C4-2B (cell line): ENCODE results near the gene TAF4B.
A peak's percentile ranks its signal among the peaks of the same experiment; 100 is the strongest.
"Not testable (repeated sequence)": the region's sequence is repeated elsewhere in the genome, so short reads cannot be mapped to it uniquely, and the experiment has no call there.

ENCODE experiments used
- H3K27ac ChIP-seq: fragments of 450-650 bp; 2 replicates; pipeline ENCODE4 v1.5.1; 2017
- ZFX ChIP-seq: fragments of 450-650 bp; IDR thresholded peaks from 2 replicates; pipeline ENCODE4 v1.6.1; 2017
- TF ChIP-seq, protein P1 (sequence below): fragments of 450-650 bp; conservative IDR thresholded peaks from 2 replicates; pipeline ENCODE4 v1.5.1; 2017; ENCODE audit warnings: mild to moderate bottlenecking

Gene TAF4B

DNA sequence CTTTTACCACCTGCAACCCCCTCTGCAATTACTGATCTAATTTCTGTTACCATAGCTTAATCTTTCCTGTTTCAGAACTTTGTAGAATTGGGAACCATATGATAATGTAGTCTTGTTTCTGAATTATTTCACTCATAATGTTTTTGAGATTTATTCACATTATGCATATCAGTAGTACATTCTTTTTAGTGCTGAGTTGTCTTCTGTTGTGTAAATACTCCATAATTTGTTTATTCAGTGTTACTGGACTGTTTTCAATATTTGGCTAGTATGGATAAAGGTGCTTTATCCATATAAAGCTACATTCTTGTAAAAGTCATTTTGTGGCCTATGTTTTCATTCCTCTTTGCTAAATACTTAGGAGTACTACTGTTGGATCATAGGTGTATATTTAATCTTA is 152.5 kb downstream of the TAF4B start:
- H3K27ac ChIP-seq, result no peak overlapping the region
- TF ChIP-seq ZFX, result no peak

DNA sequence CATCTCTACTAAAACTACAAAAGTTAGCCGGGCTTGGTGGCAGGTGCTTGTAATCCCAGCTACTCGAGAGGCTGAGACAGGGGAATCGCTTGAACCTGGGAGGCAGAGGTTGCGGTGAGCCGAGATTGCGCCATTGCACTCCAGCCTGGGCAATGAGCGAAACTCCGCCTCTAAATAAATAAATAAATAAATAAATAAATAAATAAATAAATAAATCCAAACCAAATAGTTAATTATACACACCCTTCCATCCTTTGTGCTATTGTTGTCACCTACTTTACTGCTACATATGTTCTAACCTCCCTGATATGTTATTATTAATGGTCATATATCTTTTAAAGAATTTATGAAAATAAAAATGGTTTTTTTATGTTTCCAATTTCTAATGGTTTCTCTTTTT is 155.3 kb downstream of the TAF4B start:
- not testable (repeated sequence) for H3K27ac ChIP-seq

DNA sequence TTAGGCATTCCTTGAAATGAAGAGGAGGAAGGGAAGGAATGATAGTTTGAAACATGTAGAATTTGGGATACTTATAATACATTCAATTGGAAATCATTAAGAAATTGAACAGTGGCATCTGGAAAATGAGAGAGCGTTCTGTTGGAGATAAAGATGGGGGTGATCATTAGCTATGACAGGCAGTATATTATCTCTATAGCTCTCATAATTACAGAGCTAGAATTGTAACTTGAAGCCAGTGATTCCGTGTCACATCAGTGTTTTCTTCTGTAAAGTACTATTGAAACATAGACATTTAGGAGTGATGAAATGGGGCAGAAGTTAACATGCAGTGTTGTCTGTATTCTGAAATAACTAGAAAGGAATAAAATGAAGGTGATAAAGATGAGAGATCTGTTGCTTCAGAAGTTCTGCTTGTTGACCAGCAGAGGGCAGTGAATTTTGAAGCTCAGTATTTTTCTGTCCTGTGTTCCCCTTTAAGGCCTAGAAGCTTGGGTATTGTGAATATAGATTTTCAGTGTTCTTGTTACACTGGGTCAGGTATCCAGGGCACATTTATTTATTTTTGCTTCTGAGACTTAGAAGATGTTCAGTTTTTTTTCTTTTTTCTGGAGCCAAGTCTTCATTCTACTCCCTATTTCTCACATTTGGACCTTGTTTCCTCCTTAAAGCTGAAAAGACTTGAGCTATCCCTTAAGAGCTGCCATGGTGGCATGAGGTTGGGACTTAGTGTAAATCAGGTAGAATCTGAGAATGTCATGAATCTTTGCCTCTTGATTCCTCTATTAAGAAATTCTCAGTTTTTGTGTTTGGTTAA is 157.4 kb downstream of the TAF4B start:
- TF ChIP-seq ZFX, result no peak
- TF ChIP-seq, protein P1, sequence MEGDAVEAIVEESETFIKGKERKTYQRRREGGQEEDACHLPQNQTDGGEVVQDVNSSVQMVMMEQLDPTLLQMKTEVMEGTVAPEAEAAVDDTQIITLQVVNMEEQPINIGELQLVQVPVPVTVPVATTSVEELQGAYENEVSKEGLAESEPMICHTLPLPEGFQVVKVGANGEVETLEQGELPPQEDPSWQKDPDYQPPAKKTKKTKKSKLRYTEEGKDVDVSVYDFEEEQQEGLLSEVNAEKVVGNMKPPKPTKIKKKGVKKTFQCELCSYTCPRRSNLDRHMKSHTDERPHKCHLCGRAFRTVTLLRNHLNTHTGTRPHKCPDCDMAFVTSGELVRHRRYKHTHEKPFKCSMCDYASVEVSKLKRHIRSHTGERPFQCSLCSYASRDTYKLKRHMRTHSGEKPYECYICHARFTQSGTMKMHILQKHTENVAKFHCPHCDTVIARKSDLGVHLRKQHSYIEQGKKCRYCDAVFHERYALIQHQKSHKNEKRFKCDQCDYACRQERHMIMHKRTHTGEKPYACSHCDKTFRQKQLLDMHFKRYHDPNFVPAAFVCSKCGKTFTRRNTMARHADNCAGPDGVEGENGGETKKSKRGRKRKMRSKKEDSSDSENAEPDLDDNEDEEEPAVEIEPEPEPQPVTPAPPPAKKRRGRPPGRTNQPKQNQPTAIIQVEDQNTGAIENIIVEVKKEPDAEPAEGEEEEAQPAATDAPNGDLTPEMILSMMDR, result peak; percentile 79
- no peak overlapping the region for H3K27ac ChIP-seq

DNA sequence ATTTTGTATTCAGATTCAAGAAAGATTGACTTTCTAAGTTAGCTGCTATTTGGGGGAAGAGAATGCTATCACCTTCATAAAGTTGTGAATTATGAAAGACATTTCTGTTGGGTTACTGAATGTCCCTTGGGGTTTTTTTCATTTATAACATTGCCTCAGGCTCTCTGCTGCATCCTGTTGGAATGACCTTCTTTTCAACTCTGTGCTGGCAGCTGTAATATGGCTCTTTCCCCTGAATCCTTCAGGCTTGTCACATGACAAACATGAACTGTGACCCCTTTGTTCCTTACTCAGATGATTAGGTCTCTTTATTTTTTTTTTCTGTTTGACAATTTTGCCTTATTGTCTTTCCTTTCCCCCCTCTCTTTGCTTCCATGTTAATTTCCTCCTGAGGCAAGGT is 159.8 kb downstream of the TAF4B start:
- H3K27ac ChIP-seq, result no peak overlapping the region
- no peak for TF ChIP-seq ZFX
- TF ChIP-seq, protein P1, result no peak

DNA sequence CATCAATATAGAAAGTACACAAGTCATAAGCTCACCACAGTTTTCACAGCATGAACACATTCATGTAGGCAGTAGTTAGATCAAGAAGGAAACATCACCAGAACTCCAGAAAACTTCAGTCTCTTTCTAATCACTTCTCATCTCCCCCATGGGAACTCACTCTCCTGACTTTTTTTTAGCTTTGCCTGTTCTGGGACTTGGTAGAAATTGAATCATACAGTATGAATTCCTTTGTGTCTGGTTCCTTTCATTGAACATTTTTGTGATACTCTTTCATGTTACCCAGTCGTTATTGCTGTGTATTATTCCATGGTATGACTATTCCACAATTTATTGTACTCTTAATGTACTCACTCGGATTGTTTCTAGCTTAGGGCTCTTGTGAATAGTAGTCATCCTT is 160.2 kb downstream of the TAF4B start:
- no peak overlapping the region for H3K27ac ChIP-seq
- TF ChIP-seq, protein P1, result no peak
- no peak for TF ChIP-seq ZFX

DNA sequence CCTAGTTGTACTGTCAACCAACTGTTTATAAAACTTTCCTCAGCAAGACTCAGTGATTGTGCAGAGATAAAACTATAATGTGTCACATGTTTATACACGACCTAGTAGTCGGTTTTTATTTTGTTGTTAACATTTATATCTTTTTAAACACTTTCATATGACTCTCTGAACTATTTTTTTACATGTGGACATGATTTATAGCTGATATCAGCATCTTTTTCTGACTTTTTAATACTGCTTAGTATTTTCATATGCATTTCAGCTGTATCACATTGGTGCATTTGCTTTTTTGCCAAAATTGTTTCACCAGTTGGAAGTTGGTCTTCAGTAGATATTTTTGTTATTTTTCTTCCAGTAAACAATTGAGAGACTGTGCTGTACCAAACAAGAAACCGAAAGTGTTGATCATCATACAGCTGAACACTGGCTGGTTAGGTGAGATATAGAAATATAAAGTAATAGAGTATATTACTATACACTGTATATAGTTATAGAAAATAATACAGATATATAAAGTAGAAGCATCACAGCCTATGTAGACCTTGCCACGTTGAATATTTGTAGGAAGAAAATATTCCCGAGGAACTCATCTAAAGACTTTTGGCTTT is 167.9 kb downstream of the TAF4B start:
- TF ChIP-seq ZFX, result no peak
- TF ChIP-seq, protein P1, result no peak

DNA sequence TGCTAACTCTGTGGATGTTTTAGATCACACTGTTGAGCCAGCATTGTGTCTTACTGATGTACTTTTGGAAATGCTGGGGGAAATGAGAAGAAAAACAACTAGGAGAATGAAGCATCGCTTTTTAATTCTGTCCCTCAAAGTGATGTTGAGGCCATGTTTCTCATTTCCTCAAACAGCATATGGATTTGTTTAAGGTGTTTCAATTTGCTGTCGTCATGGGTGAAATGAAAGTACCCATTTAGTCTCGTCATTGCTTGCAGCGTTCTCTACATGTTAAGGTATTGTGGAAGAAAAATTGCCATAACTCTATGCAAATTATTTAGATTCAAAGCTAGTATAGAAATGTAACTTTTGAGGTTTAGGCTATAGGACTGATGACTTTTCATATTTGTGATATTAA is 170.8 kb downstream of the TAF4B start:
- TF ChIP-seq, protein P1, result no peak
- no peak for TF ChIP-seq ZFX
- no peak overlapping the region for H3K27ac ChIP-seq

More for the DNA sequence above, 167.9 kb downstream of the TAF4B start:
- H3K27ac ChIP-seq, result no peak overlapping the region

DNA sequence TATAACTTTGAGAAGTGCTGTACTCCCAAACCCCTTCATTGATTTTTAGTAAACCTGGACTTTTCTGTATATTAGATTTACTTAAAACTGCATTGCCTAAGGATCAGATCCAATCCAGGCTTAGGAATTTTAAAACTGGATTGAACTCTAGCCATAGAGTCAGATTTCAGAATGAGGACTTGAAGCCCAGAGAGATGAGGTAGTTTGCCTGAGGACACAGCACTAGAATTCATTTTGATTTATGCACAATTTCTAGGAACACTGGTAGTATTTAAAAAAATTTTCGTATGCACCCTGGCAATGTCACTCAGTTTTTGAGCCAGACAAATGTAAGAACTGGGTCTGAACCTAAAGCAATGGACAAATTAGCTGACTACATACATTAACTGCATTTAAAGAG is 177.2 kb downstream of the TAF4B start:
- no peak for TF ChIP-seq ZFX
- TF ChIP-seq, protein P1, result no peak
- H3K27ac ChIP-seq, result no peak overlapping the region
